ENCODE measurements around the gene CFAP65. TPM values are rescaled to one million over a fixed set of nuclear protein-coding genes. Genes with fewer than 3 reads are reported as not detected.

Gene CFAP65
- total RNA-seq, 6 experiments from 2014 or later: not detected

GRCh38 chr2:219034823-219035222, 6.5 kb downstream of the CFAP65 start:
- no peaks in the 10 kb centered on the region for H3K36me3 ChIP-seq
- H3K4me1 ChIP-seq: no peaks in the 10 kb centered on the region
- no peak for ATAC-seq
- no peak for DNase-seq
- H3K4me3 ChIP-seq: no peak overlapping the region
- TF ChIP-seq CTCF (IDR thresholded peaks at IDR 0.05) (no peak), POLR2A (IDR thresholded peaks at IDR 0.05) (no peak)
- no peaks in the 10 kb centered on the region for H3K27me3 ChIP-seq
- 38% methylated on average over 6 of the region's 6 CpGs for WGBS (ENCODE audit: insufficient coverage, low coverage, low lambda C conversion rate, missing lambda C conversion rate)
- intact Hi-C loops (cut with DNase I): no loop called here
- no peaks in the 10 kb centered on the region for H3K9me3 ChIP-seq
- H3K27ac ChIP-seq: no peak overlapping the region

- ATAC-seq (no peak), DNase-seq (no peak)
- no peaks in the 10 kb centered on the region for H3K27me3 ChIP-seq
- no peaks in the 10 kb centered on the region for H3K36me3 ChIP-seq
- TF ChIP-seq CTCF (IDR thresholded peaks at IDR 0.05): no peak
- no peak for TF ChIP-seq POLR2A (IDR thresholded peaks at IDR 0.05)
- H3K27ac ChIP-seq: no peak overlapping the region
- H3K9me3 ChIP-seq: no peaks in the 10 kb centered on the region
- intact Hi-C loops (cut with DNase I): no loop called here
- WGBS (ENCODE audit: insufficient coverage, low coverage, low lambda C conversion rate, missing lambda C conversion rate): 70% methylated on average over 11 of the region's 23 CpGs
- H3K4me1 ChIP-seq: no peaks in the 10 kb centered on the region
- H3K4me3 ChIP-seq: no peak overlapping the region
Observed at GRCh38 chr2:219032051-219032745, 9.1 kb downstream of the CFAP65 start.

DNA sequence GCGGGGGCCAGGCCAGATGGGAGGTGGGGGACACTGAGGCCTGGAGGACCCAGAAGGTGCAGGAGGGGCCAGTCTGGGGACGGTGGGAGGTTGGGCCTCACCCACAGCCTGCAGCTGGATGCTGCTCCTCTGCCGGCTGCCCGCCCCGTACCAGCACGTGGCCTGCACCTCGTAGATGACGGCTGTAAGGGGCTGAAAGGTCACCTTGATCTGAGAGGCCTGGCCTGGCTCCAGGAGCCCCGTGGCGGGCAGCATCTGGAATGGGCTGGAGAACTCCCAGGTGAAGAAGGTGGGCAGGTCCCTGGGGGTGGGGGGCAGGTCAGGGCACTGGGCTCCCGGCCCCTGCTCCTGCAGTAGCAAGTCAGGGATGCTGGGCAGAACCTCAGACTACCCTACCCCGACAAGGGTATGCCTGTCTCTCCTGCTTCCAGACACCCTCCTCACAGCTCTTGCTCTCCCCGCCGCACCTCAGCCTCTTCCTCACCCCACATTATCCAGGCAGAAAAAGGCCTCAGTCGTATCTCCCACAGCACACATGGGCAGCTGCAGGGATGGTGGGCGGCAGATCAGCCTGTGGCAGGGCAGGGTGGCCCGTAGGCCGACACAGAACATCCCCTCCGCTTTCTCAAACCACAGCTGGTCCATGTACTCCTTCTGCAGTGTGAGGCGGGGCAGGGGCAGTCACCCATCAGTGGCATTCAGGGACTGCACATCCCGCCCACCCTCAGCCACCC, 10.1 kb downstream of the CFAP65 start:
- DNase-seq: no peak
- TF ChIP-seq POLR2A (IDR thresholded peaks at IDR 0.05) (no peak), CTCF (IDR thresholded peaks at IDR 0.05) (no peak)

DNA sequence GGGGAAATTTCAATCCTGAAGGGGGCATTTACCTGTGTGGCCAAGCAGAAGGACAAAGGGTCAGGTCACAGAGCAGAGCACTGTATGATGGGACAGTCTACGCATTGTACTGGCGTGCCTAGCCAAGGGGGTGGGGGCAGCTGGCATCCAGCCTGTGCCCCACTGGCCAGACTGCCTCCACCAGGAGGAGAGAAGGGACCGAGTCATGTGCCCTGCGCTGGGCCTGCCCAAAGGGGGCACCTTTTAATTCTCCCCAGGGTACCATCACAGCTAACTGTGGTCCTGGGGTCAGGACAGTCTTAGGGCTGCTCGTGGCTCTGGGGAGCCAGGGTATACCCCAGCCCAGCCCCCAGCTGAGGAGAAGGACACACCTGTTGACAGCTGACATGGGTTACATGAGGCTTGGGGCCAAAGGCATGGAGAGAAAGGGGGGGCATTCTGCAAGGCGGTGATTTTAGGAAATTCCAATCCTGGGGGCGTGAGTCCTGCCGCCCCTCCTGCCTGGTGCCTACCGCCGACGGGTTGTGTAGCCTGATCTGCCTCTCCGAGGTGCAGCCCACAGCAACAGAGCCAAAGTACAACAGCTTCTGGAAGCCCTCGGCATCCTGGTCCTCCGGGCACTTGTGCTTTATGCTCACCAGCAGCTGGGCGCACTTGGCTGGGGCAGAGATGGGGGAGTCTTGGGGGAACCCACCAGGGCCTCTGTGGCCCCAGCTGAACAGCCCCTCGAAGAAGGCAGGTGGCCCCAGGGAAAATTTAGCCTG, 11.0 kb downstream of the CFAP65 start:
- TF ChIP-seq POLR2A (IDR thresholded peaks at IDR 0.05) (no peak), CTCF (IDR thresholded peaks at IDR 0.05) (no peak)
- Histone ChIP-seq H3K36me3 (no peaks in the 10 kb centered on the region), H3K4me3 (no peak overlapping the region), H3K27ac (no peak overlapping the region), H3K4me1 (no peaks in the 10 kb centered on the region), H3K9me3 (no peaks in the 10 kb centered on the region), H3K27me3 (no peaks in the 10 kb centered on the region)
- no peak for DNase-seq
- intact Hi-C loops (cut with DNase I): no loop called here
- no peak for ATAC-seq
- WGBS (ENCODE audit: insufficient coverage, low coverage, low lambda C conversion rate, missing lambda C conversion rate): 0% methylated on average over 1 of the region's 16 CpGs

More for the DNA sequence above, 10.1 kb downstream of the CFAP65 start:
- Histone ChIP-seq H3K27ac (no peak overlapping the region), H3K36me3 (no peaks in the 10 kb centered on the region), H3K4me1 (no peaks in the 10 kb centered on the region), H3K4me3 (no peak overlapping the region), H3K27me3 (no peaks in the 10 kb centered on the region), H3K9me3 (no peaks in the 10 kb centered on the region)
- 83% methylated on average over 4 of the region's 21 CpGs for WGBS (ENCODE audit: insufficient coverage, low coverage, low lambda C conversion rate, missing lambda C conversion rate)
- ATAC-seq: no peak
- intact Hi-C loops (cut with DNase I): no loop called here

Data from right lobe of liver (tissue), 6 donors.